ENCODE results near the gene SYT17.

The SYT17 gene

DNA sequence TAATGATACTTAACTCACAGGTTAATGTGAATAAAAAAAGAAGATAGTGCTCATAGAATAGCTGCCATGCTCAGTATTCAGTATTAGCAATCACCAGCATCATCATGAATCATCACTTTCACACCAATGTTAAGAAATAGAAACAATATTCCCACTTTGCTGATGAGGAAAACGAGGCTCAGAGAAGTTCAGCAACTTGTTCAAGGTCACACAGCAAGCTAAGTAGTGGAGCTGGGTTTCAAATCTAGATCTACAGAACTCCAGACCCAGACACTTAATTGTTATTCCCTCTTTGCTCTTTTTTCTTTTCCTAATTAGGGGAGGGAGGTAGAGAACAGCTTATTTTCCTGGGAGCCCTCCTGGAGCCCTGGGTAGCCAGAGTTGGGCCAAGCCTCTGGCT is 140.4 kb downstream of the SYT17 start:
- DNase-seq (ENCODE audit: low read depth): no peak
- TF ChIP-seq CTCF (IDR thresholded peaks at IDR 0.05; ENCODE audit: control insufficient read depth, extremely low read depth, insufficient read depth): no peak
- H3K4me3 ChIP-seq (ENCODE audit: low read depth, low read length): no peak overlapping the region

GRCh38 chr16:19309178-19309577 is 141.1 kb downstream of the SYT17 start:
- no peak overlapping the region for H3K4me3 ChIP-seq (ENCODE audit: low read depth, low read length)
- no peak for DNase-seq (ENCODE audit: low read depth)
- no peak for TF ChIP-seq CTCF (IDR thresholded peaks at IDR 0.05; ENCODE audit: control insufficient read depth, extremely low read depth, insufficient read depth)

- DNase-seq (ENCODE audit: low read depth): no peak
- TF ChIP-seq CTCF (IDR thresholded peaks at IDR 0.05; ENCODE audit: control insufficient read depth, extremely low read depth, insufficient read depth): no peak
Measured at GRCh38 chr16:19314718-19315425, 146.8 kb downstream of the SYT17 start.

DNA sequence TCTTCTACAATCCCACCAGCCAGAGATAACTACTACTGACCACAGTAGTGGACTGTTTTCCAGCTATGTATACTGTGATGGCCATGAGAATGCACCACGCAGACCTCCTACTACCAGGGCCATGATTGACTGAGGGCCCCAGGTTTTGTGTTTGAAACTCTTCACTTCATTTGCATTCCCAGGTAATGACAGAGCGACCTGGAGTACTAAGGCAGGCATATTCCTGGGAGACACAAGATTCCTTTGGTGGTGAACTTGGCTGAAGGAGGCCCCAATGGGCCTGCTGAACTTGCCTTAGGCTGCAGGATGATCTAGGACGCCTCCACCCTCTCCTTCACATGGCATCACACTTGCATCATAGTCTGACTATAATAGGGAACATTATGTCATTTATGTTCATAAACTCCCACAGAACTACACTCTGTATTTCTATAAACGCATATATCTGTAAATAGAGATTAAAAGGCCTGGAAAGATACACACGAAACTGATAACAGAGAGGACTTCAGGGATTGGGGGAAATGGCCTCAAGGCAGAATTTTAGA is 147.9 kb downstream of the SYT17 start:
- no peak for DNase-seq (ENCODE audit: low read depth)
- TF ChIP-seq CTCF (IDR thresholded peaks at IDR 0.05; ENCODE audit: control insufficient read depth, extremely low read depth, insufficient read depth): no peak
- H3K4me3 ChIP-seq (ENCODE audit: low read depth, low read length): no peak overlapping the region

More at GRCh38 chr16:19314718-19315425, 146.8 kb downstream of the SYT17 start:
- H3K4me3 ChIP-seq (ENCODE audit: low read depth, low read length): no peak overlapping the region

DNA sequence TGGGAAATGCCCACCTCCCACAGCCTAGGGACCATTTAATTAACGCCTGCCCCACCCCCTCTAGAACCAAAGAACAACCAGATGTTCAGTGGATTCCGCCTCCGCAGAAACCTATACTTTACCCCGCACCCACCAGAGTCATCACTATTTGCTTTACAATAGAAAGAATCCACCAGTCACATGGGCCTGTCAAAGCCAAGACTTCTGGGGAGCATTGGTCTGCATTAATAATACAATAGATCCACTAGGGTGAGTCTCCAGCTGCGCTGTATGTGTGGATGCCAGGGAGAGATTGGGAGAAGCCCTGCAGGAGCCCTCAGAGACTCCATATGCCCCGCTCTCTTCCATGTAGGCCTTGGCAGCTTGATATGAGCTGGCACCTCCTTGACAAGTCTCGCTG is 148.8 kb downstream of the SYT17 start:
- H3K4me3 ChIP-seq (ENCODE audit: low read depth, low read length): no peak overlapping the region
- TF ChIP-seq CTCF (IDR thresholded peaks at IDR 0.05; ENCODE audit: control insufficient read depth, extremely low read depth, insufficient read depth): no peak
- no peak for DNase-seq (ENCODE audit: low read depth)

Measured in LNCaP clone FGC (cell line).